Upper lobe of left lung (tissue), 6 donors: Measurements from ENCODE around the gene MAN1B1. TPM values are rescaled to one million over a fixed set of nuclear protein-coding genes. Genes with fewer than 3 reads are reported as not detected.

Experiments
- ATAC-seq, 2 donors: fragments of 200-7000 bp; cut with Tn5 transposase; one replicate each; pipeline ENCODE4 v1.9.1; 2022; ENCODE audit warnings: mild to moderate bottlenecking in 2 of 2, moderate library complexity in 2 of 2; ENCODE audit not compliant: low FRiP score in 2 of 2
- DNase-seq, 2 donors: peaks; one replicate each; pipeline ENCODE4 v3.0.0-alpha.2; 2019 to 2020
- H3K27ac ChIP-seq, 4 donors: fragments of 200-600 bp; sonication (generic); one replicate each; pipeline ENCODE4 v1.5.1; 2016 to 2019
- H3K27me3 ChIP-seq, 4 donors: fragments of 200-600 bp; sonication (generic); one replicate each; pipeline ENCODE4 v1.5.1; 2017 to 2019
- H3K36me3 ChIP-seq, 4 donors: fragments of 200-600 bp; sonication (generic); one replicate each; pipeline ENCODE4 v1.5.1; 2016 to 2019
- H3K4me1 ChIP-seq, 4 donors: fragments of 200-600 bp; sonication (generic); one replicate each; pipeline ENCODE4 v1.5.1; 2018 to 2019
- H3K4me3 ChIP-seq, 4 donors: fragments of 200-600 bp; sonication (generic); one replicate each; pipeline ENCODE4 v1.5.1; 2017 to 2019; ENCODE audit warnings: mild to moderate bottlenecking in 2 of 4, moderate library complexity in 1 of 4
- H3K9me3 ChIP-seq, 4 donors: fragments of 200-600 bp; sonication (generic); one replicate each; pipeline ENCODE4 v1.5.1; 2018 to 2019
- EP300 ChIP-seq, 4 donors: sonication (generic); formaldehyde crosslinking; IDR thresholded peaks; one replicate each; pipeline ENCODE4 v1.5.1; 2017; ENCODE audit warnings: antibody characterized with exemption in 4 of 4, control low read depth in 2 of 4
- POLR2A ChIP-seq, 4 donors: fragments of 450-650 bp; IDR thresholded peaks; one replicate each; pipeline ENCODE4 v1.5.1; 2016 to 2017; ENCODE audit warnings: antibody characterized with exemption in 4 of 4, mild to moderate bottlenecking in 2 of 4
- POLR2AphosphoS5 ChIP-seq, 2 donors: sonication (generic); formaldehyde crosslinking; IDR thresholded peaks; one replicate each; pipeline ENCODE4 v1.5.1; 2017; ENCODE audit warnings: antibody characterized with exemption in 2 of 2
- WGBS, 2 donors: methylation state at CpG; one replicate each; pipeline ENCODE4 v1.1.5; 2017 to 2018; 5-methylcytosine and 5-hydroxymethylcytosine counted together
- small RNA-seq, 4 donors: library from RNA; depleted of rRNA; stranded (forward); fragments of <200 nt; gene quantifications; one replicate each; pipeline ENCODE3, GENCODE V24; 2016
- total RNA-seq, 6 donors: library from RNA; depleted of rRNA in 4 of 6; stranded (reverse); fragments of >200 nt in 4 of 6; gene quantifications; one replicate each; pipeline versions ENCODE4 v1.1.0 to v1.2.1, GENCODE V29; 2016 to 2021
- TF ChIP-seq, protein P1 (sequence below), 6 experiments: fragments of 450-650 bp in 4 of 6; fragments of 200-600 bp in 2 of 6; sonication (generic) in 2 of 6; IDR thresholded peaks; one replicate each; pipeline ENCODE4 v1.5.1; 2016 to 2019; ENCODE audit warnings: antibody characterized with exemption in 6 of 6
- donor health status: DM: no; HTN: no; CAD: no; lungs with moderate emphysema.
- donor health status: DM: no; HTN: yes; CAD: no; lungs with severe emphysema.

Gene MAN1B1
- total RNA-seq, 6 donors from 2014 or later, result 38.0 to 97.4 (median 54.1) TPM

DNA sequence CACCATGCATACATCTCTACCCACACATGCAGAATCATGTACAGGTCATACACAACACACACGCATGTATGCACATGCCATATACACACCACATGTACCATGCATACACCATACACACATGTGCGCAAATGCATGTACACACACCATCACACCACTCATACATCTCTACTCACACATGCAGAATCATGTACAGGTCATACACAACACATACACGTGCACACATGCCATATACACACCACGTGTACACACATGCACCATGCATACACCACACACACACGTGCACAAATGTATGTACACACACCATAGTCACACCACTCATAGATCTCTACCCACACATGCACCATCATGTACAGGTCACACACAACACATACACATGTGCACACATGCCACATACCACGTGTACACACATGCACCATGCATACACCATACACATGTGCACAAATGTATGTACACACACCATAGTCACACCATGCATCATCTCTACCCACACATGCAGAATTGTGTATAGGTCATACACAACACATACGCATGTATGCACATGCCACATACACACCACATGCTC is 66.1 kb downstream of the MAN1B1 start:
- DNase-seq (no peak), ATAC-seq (no peak)
- 88 to 94% methylated on average over 7 of the region's 7 CpGs for WGBS, 2 donors
- peaks cover 8 to 14% (median 9%) of the 10 kb centered on the region in 4 donors for H3K4me1 ChIP-seq
- no peak overlapping the region for H3K27ac ChIP-seq
- TF ChIP-seq POLR2AphosphoS5 (IDR thresholded peaks at IDR 0.05) (no peak), EP300 (IDR thresholded peaks at IDR 0.05) (no peak), POLR2A (IDR thresholded peaks at IDR 0.05) (no peak)
- TF ChIP-seq, protein P1, sequence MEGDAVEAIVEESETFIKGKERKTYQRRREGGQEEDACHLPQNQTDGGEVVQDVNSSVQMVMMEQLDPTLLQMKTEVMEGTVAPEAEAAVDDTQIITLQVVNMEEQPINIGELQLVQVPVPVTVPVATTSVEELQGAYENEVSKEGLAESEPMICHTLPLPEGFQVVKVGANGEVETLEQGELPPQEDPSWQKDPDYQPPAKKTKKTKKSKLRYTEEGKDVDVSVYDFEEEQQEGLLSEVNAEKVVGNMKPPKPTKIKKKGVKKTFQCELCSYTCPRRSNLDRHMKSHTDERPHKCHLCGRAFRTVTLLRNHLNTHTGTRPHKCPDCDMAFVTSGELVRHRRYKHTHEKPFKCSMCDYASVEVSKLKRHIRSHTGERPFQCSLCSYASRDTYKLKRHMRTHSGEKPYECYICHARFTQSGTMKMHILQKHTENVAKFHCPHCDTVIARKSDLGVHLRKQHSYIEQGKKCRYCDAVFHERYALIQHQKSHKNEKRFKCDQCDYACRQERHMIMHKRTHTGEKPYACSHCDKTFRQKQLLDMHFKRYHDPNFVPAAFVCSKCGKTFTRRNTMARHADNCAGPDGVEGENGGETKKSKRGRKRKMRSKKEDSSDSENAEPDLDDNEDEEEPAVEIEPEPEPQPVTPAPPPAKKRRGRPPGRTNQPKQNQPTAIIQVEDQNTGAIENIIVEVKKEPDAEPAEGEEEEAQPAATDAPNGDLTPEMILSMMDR (IDR thresholded peaks at IDR 0.05), result no peak
- H3K27me3 ChIP-seq, result peaks cover 0 to 18% (median 13%) of the 10 kb centered on the region in 4 donors
- H3K4me3 ChIP-seq, result no peak overlapping the region
- H3K9me3 ChIP-seq, result peaks cover 0 to 6% (median 0%) of the 10 kb centered on the region in 4 donors
- no peaks in the 10 kb centered on the region for H3K36me3 ChIP-seq

DNA sequence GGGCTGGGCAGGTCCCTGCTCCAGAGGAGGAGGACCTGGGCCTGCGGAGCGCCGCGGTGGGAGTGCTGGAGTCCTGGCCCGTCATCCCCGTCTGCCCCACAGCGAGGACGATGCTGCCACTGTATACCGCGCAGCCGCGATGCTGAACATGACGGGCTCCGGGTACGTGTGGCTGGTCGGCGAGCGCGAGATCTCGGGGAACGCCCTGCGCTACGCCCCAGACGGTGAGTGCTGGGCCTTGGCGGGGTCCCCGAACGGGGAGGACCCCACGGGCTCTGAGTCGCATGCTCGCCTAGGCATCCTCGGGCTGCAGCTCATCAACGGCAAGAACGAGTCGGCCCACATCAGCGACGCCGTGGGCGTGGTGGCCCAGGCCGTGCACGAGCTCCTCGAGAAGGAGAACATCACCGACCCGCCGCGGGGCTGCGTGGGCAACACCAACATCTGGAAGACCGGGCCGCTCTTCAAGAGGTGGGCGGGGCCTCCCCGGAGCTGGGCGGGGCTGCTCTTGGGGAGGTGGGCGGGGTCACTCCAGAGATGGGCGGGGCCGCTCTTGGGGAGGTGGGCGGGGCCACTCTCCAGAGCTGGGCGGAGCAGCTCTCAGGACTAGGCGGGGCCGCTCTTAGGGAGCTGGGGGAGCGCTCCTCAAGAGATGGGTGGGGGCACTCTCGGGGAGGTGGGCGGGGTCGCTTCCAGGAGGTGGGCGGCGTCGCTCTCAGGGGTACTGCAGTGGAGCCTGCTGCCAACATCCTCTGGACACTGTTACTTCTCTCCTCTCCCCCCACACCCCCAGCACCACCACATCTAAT is 70.0 kb downstream of the MAN1B1 start:
- peak; percentile 25 to 89 for DNase-seq
- Histone ChIP-seq H3K36me3 (no peaks in the 10 kb centered on the region), H3K27me3 (peaks cover 0 to 55% (median 36%) of the 10 kb centered on the region in 4 donors), H3K4me1 (peaks cover 8 to 23% (median 12%) of the 10 kb centered on the region in 4 donors), H3K27ac (no peak overlapping the region), H3K4me3 (peak overlapping the region in 3 of 4 donors; percentile 9 to 30 (median 25)), H3K9me3 (no peaks in the 10 kb centered on the region)
- WGBS, 2 donors, result 4 to 8% methylated on average over 23 to 40 of the region's 65 CpGs
- ATAC-seq, result peak; percentile 47 to 80
- TF ChIP-seq POLR2AphosphoS5 (IDR thresholded peaks at IDR 0.05), result no peak
- no peak for TF ChIP-seq EP300 (IDR thresholded peaks at IDR 0.05)
- TF ChIP-seq POLR2A (IDR thresholded peaks at IDR 0.05), result no peak
- TF ChIP-seq, protein P1 (IDR thresholded peaks at IDR 0.05), result no peak

DNA sequence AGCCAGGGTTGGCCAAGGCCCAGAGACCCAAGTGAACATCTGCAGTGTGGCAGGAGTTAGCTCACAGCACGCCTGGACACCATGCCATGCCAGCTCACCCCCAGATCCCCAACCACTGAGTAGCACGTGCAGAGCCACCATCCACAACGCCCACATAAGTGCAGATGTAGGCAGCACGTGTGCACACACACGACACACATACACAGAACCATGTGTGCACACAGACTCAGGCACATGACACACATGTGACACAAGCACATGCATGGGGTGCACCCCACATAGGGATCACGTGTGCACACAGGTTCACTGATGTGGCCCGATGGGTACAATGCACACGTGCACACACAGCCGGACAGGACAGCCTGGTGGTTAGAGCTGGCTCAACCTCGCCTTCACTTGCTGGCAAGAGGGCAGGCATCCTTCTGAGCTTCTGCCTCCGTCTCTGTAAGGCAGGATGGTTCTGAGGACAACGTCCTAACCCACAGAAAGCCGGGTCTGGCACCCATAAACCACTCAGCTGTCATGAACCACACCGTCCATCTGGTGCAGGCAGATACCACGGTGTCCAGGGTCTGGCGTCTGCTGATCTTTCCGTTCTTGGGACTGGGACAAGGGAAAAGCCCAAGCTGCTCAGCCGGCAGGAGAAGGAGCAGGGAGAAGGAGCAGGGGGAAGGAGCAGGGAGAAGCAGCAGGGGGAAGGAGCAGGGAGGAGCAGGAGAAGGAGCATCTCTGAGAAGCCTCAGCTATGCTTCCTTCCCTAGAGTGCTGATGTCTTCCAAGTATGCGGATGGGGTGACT is 71.0 kb downstream of the MAN1B1 start:
- Histone ChIP-seq H3K27ac (no peak overlapping the region), H3K4me1 (peaks cover 15 to 33% (median 22%) of the 10 kb centered on the region in 4 donors), H3K27me3 (peaks cover 0 to 65% (median 45%) of the 10 kb centered on the region in 4 donors), H3K9me3 (no peaks in the 10 kb centered on the region), H3K4me3 (no peak overlapping the region), H3K36me3 (no peaks in the 10 kb centered on the region)
- TF ChIP-seq POLR2A (IDR thresholded peaks at IDR 0.05), result no peak
- no peak for TF ChIP-seq POLR2AphosphoS5 (IDR thresholded peaks at IDR 0.05)
- TF ChIP-seq EP300 (IDR thresholded peaks at IDR 0.05), result no peak
- TF ChIP-seq, protein P1 (IDR thresholded peaks at IDR 0.05), result no peak
- no peak for ATAC-seq
- WGBS, 2 donors, result 56 to 75% methylated on average over 7 to 19 of the region's 19 CpGs
- peak in 1 of 2 donors; percentile 4 for DNase-seq

DNA sequence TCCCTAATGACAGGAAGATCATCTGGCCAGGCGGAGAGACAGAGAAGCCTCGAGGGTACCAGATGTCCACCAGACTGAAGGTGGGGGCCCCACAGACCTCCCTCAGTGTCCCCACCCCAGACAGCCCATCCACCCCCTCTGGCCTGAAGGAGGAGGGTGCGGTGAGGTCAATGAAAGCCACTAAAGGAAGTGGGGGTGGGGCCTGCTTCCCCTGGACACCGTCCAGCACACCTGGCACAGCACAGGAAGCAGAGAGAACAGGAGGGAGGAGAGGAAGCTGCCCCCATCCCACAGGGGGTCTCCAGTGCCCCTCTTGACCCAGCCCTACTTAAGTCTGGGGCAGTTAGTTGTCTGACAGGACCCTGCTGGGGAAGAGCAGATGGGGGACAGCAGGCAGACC is 71.8 kb downstream of the MAN1B1 start:
- DNase-seq, result no peak
- TF ChIP-seq, protein P1 (IDR thresholded peaks at IDR 0.05), result no peak
- TF ChIP-seq EP300 (IDR thresholded peaks at IDR 0.05) (no peak), POLR2AphosphoS5 (IDR thresholded peaks at IDR 0.05) (no peak), POLR2A (IDR thresholded peaks at IDR 0.05) (no peak)
- Histone ChIP-seq H3K4me1 (peaks cover 21 to 41% (median 30%) of the 10 kb centered on the region in 4 donors), H3K4me3 (no peak overlapping the region), H3K27me3 (peaks cover 0 to 73% (median 49%) of the 10 kb centered on the region in 4 donors), H3K9me3 (no peaks in the 10 kb centered on the region), H3K36me3 (no peaks in the 10 kb centered on the region), H3K27ac (no peak overlapping the region)
- 28 to 42% methylated on average over 2 to 4 of the region's 4 CpGs for WGBS, 2 donors
- ATAC-seq, result no peak

Small RNAs within 50 kb of the gene (small RNA-seq; reads per million reads assigned to genes)
- gene RF00153, result 0 reads per million in 4 donors

Other genes starting within 250 kb of the MAN1B1 start
- 1 to 10 TPM; 1.4 to 7.3 (median 3.0) TPM for gene AJM1, start 244.5 kb upstream of the MAN1B1 start, total RNA-seq
- gene PHPT1, start 237.6 kb upstream of the MAN1B1 start, total RNA-seq, result 100 to 1,000 TPM in 1 of 6 donors, 10 to 100 TPM in 5; 51.3 to 135 (median 64.1) TPM
- 10 to 100 TPM in 3 of 6 donors, 1 to 10 TPM in 3; 2.1 to 18.9 (median 11.0) TPM for gene MAMDC4, start 234.6 kb upstream of the MAN1B1 start, total RNA-seq
- gene EDF1, start 220.7 kb upstream of the MAN1B1 start, total RNA-seq, result 100 to 1,000 TPM; 137 to 312 (median 282) TPM
- gene TRAF2, start 200.5 kb upstream of the MAN1B1 start, total RNA-seq, result 10 to 100 TPM; 10.6 to 20.8 (median 13.4) TPM
- gene FBXW5, start 142.2 kb upstream of the MAN1B1 start, total RNA-seq, result 100 to 1,000 TPM in 5 of 6 donors, 10 to 100 TPM in 1; 93.3 to 191 (median 153) TPM
- gene C8G, start 141.7 kb upstream of the MAN1B1 start, total RNA-seq, result 1 to 10 TPM in 3 of 6 donors, not detected in 3; 1.8 to 4.4 (median 2.1) TPM
- gene LCN12, start 134.7 kb upstream of the MAN1B1 start, total RNA-seq, result 1 to 10 TPM in 4 of 6 donors, under 1 TPM in 1, not detected in 1; 0.89 to 5.2 (median 2.3) TPM
- gene PTGDS, start 109.5 kb upstream of the MAN1B1 start, total RNA-seq, result 100 to 1,000 TPM in 5 of 6 donors, 10 to 100 TPM in 1; 31.7 to 395 (median 246) TPM
- gene LCNL1, start 104.0 kb upstream of the MAN1B1 start, total RNA-seq, result 1 to 10 TPM in 4 of 6 donors, under 1 TPM in 1, not detected in 1; 0.61 to 6.3 (median 1.8) TPM
- 100 to 1,000 TPM in 1 of 6 donors, 10 to 100 TPM in 5; 41.8 to 150 (median 52.8) TPM for gene PAXX, start 94.6 kb upstream of the MAN1B1 start, total RNA-seq
- 100 to 1,000 TPM in 2 of 6 donors, 10 to 100 TPM in 4; 41.9 to 132 (median 85.2) TPM for gene CLIC3, start 90.4 kb upstream of the MAN1B1 start, total RNA-seq
- gene ABCA2, start 58.7 kb upstream of the MAN1B1 start, total RNA-seq, result 10 to 100 TPM; 14.7 to 49.2 (median 29.6) TPM
- 1 to 10 TPM in 4 of 6 donors, under 1 TPM in 1, not detected in 1; 0.94 to 2.3 (median 2.0) TPM for gene FUT7, start 54.9 kb upstream of the MAN1B1 start, total RNA-seq
- 100 to 1,000 TPM in 2 of 6 donors, 10 to 100 TPM in 4; 26.7 to 199 (median 73.2) TPM for gene NPDC1, start 40.8 kb upstream of the MAN1B1 start, total RNA-seq
- gene ENTPD2, start 32.9 kb upstream of the MAN1B1 start, total RNA-seq, result under 1 TPM in 4 of 6 donors, not detected in 2; 0.34 to 0.98 (median 0.55) TPM
- 1 to 10 TPM in 4 of 6 donors, under 1 TPM in 2; 0.69 to 6.8 (median 1.4) TPM for gene SAPCD2, start 16.4 kb upstream of the MAN1B1 start, total RNA-seq
- gene UAP1L1, start 9.5 kb upstream of the MAN1B1 start, total RNA-seq, result 10 to 100 TPM; 10.5 to 69.1 (median 34.0) TPM
- 100 to 1,000 TPM; 108 to 394 (median 229) TPM for gene DPP7, start 27.7 kb downstream of the MAN1B1 start, total RNA-seq
- 1 to 10 TPM in 1 of 6 donors, under 1 TPM in 2, not detected in 3; 0.17 to 2.1 (median 0.49) TPM for gene GRIN1, start 52.2 kb downstream of the MAN1B1 start, total RNA-seq
- 1 to 10 TPM in 3 of 6 donors, under 1 TPM in 1, not detected in 2; 0.46 to 6.3 (median 1.7) TPM for gene LRRC26, start 83.1 kb downstream of the MAN1B1 start, total RNA-seq
- gene TMEM210, start 85.1 kb downstream of the MAN1B1 start, total RNA-seq, result not detected
- 100 to 1,000 TPM in 1 of 6 donors, 10 to 100 TPM in 5; 31.9 to 174 (median 67.3) TPM for gene ANAPC2, start 101.6 kb downstream of the MAN1B1 start, total RNA-seq
- gene SSNA1, start 101.7 kb downstream of the MAN1B1 start, total RNA-seq, result 100 to 1,000 TPM in 1 of 6 donors, 10 to 100 TPM in 5; 39.8 to 110 (median 73.0) TPM
- 10 to 100 TPM; 18.9 to 33.1 (median 27.1) TPM for gene TPRN, start 113.8 kb downstream of the MAN1B1 start, total RNA-seq
- 10 to 100 TPM; 17.8 to 35.5 (median 31.1) TPM for gene TMEM203, start 118.7 kb downstream of the MAN1B1 start, total RNA-seq
- 10 to 100 TPM in 4 of 6 donors, 1 to 10 TPM in 2; 7.7 to 54.5 (median 18.5) TPM for gene NDOR1, start 118.7 kb downstream of the MAN1B1 start, total RNA-seq
- 10 to 100 TPM in 1 of 6 donors, 1 to 10 TPM in 5; 2.3 to 12.6 (median 4.5) TPM for gene RNF208, start 135.3 kb downstream of the MAN1B1 start, total RNA-seq
- gene CYSRT1, start 138.2 kb downstream of the MAN1B1 start, total RNA-seq, result 1 to 10 TPM in 2 of 6 donors, under 1 TPM in 3, not detected in 1; 0.20 to 2.0 (median 0.97) TPM
- under 1 TPM in 3 of 6 donors, not detected in 3; 0.46 to 0.59 (median 0.57) TPM for gene RNF224, start 140.5 kb downstream of the MAN1B1 start, total RNA-seq
- under 1 TPM in 2 of 6 donors, not detected in 4; 0.10 to 0.17 TPM for gene SLC34A3, start 143.9 kb downstream of the MAN1B1 start, total RNA-seq
- gene TUBB4B, start 154.3 kb downstream of the MAN1B1 start, total RNA-seq, result 100 to 1,000 TPM; 120 to 539 (median 227) TPM
- gene STPG3, start 164.3 kb downstream of the MAN1B1 start, total RNA-seq, result under 1 TPM in 1 of 6 donors, not detected in 5; 0.23 TPM
- 10 to 100 TPM; 31.8 to 55.6 (median 49.8) TPM for gene NELFB, start 168.3 kb downstream of the MAN1B1 start, total RNA-seq
- gene TOR4A, start 190.7 kb downstream of the MAN1B1 start, total RNA-seq, result 10 to 100 TPM; 31.5 to 62.6 (median 39.2) TPM
- 10 to 100 TPM in 3 of 6 donors, 1 to 10 TPM in 3; 3.1 to 26.9 (median 9.5) TPM for gene NRARP, start 215.3 kb downstream of the MAN1B1 start, total RNA-seq